ENCODE data around the gene INHBC.

GRCh38 chr12:57488402-57489156 is 54.0 kb downstream of the INHBC start:
- TF ChIP-seq, protein P1, sequence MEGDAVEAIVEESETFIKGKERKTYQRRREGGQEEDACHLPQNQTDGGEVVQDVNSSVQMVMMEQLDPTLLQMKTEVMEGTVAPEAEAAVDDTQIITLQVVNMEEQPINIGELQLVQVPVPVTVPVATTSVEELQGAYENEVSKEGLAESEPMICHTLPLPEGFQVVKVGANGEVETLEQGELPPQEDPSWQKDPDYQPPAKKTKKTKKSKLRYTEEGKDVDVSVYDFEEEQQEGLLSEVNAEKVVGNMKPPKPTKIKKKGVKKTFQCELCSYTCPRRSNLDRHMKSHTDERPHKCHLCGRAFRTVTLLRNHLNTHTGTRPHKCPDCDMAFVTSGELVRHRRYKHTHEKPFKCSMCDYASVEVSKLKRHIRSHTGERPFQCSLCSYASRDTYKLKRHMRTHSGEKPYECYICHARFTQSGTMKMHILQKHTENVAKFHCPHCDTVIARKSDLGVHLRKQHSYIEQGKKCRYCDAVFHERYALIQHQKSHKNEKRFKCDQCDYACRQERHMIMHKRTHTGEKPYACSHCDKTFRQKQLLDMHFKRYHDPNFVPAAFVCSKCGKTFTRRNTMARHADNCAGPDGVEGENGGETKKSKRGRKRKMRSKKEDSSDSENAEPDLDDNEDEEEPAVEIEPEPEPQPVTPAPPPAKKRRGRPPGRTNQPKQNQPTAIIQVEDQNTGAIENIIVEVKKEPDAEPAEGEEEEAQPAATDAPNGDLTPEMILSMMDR (IDR thresholded peaks at IDR 0.05; ENCODE audit: low read depth, low read length) = no peak
- no peak for TF ChIP-seq EZH2phosphoT487 (IDR thresholded peaks at IDR 0.05; ENCODE audit: low read depth)
